GM12892 (cell line): Measurements from ENCODE around the gene RASSF4.

Source experiments
- DNase-seq: peaks from one replicate; pipeline ENCODE4 v3.0.0; 2011; ENCODE audit not compliant: insufficient read length
- FAIRE-seq: peaks from 2 replicates; lab custom pipeline; 2011; peaks lifted over from hg19 to GRCh38; lab: Jason Lieb, UNC
- POLR2A ChIP-seq: IDR thresholded peaks from 2 replicates; pipeline ENCODE4 v1.6.1; 2011; ENCODE audit warnings: low read depth, low read length, control low read depth
- POLR2AphosphoS5 ChIP-seq: IDR thresholded peaks from 2 replicates; pipeline ENCODE4 v1.6.1; 2011; ENCODE audit warnings: low read depth, low read length, control low read depth
- TAF1 ChIP-seq: IDR thresholded peaks from 2 replicates; pipeline ENCODE4 v1.6.1; 2011; ENCODE audit warnings: low read depth, mild to moderate bottlenecking, control low read depth, low read length, borderline replicate concordance

The RASSF4 gene

GRCh38 chr10:44961230-44961571, 1.6 kb downstream of the RASSF4 start:
- FAIRE-seq (peak; percentile 36), DNase-seq (no peak)
- TF ChIP-seq POLR2A (no peak), POLR2AphosphoS5 (no peak), TAF1 (no peak)

GRCh38 chr10:44961931-44962750, 2.5 kb downstream of the RASSF4 start:
- DNase-seq (no peak), FAIRE-seq (no peak)
- TF ChIP-seq TAF1 (no peak), POLR2AphosphoS5 (no peak), POLR2A (no peak)

- no peak for TF ChIP-seq TAF1
- TF ChIP-seq POLR2A: no peak
- TF ChIP-seq POLR2AphosphoS5: no peak
- no peak for DNase-seq
- peak; percentile 50 for FAIRE-seq
These were observed 3.5 kb downstream of the RASSF4 start for GRCh38 chr10:44962870-44963738.

DNA sequence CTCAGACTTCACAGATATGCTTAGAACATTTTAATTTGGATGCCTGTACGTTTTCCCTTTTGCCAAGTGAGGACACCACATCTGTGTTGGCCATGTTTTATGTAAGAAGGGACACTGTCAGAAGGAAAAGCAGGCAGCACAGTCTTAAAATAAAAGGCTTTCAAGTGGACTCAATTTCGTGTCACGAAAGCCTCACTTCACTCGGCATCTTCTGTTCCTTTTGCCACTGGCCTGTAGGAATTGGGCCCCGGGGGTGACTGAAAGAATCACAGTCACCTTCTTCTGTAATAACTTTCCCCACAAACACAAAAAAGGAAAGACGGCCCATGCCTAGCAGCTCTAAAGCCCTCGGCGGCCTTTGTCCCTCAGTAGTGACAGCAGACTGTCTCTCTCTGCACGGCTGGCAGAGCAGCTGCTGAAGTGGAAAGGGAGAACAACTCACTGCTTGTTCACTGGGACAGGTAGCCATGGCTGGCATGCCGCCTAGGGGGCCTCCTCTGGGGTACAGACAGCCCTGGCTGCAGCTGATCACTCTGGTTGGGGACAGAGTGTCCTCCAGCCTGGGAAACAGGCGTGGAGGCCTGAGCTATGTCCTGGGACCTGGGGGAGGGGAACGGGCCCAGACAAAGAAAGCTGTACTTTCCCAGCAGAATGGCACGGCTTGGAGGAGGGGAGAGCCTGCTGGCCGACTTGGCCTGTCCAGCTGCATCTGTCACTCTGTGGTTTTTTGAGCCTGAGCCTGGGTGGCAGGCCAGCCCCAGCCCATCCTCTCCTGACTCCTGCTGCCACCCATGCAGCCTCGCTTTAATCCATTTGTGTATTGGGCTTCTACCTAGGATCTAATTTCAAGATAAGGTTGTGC, 4.4 kb downstream of the RASSF4 start:
- FAIRE-seq: peak; percentile 90
- peak; percentile 28; the same call in 1 of the 2 replicates for TF ChIP-seq POLR2A
- no peak for TF ChIP-seq POLR2AphosphoS5
- DNase-seq: no peak

GRCh38 chr10:44965104-44965503, 5.5 kb downstream of the RASSF4 start:
- FAIRE-seq (no peak), DNase-seq (no peak)
- TF ChIP-seq POLR2AphosphoS5 (no peak), TAF1 (no peak), POLR2A (no peak)

GRCh38 chr10:44965651-44966097, 6.1 kb downstream of the RASSF4 start:
- DNase-seq: no peak
- no peak for FAIRE-seq
- no peak for TF ChIP-seq POLR2A
- TF ChIP-seq POLR2AphosphoS5: no peak

GRCh38 chr10:44966129-44966815, 6.7 kb downstream of the RASSF4 start:
- FAIRE-seq: peak; percentile 94
- TF ChIP-seq TAF1: no peak
- TF ChIP-seq POLR2AphosphoS5: no peak
- TF ChIP-seq POLR2A: no peak
- DNase-seq: no peak

DNA sequence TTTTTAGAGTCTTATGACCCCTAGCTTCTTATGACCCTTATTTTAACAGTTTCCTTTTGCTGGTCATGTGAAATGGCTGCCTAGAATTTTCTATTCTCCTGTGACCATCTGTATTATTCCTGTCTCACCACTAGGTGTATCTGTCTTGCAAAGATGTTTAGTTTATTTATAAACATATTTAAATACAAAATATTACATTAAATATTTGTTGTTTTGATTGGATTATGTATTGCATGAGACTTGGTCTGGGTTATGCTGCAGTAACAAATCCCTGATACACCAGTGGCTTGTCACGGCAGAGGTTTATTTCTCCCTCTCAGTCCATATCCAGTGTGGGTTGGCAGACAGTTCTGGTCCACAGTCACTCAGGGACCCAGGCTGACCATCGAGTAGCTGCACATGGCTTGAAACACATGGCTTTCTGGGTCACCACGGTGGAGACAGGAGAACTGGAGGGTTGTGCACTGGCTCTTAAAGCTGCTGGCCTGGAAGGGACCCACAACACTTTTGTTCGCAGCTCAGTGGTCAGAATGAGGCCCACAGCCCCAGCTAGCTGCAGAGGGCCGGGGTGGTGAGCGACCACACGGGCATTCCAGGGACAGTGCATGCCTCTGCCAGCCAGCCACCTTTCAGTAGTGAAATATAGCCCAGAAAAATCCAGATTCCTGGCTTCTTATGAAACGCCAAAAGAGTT, 7.4 kb downstream of the RASSF4 start:
- FAIRE-seq (no peak), DNase-seq (no peak)
- TF ChIP-seq POLR2AphosphoS5: no peak
- TF ChIP-seq TAF1: no peak
- no peak for TF ChIP-seq POLR2A

DNA sequence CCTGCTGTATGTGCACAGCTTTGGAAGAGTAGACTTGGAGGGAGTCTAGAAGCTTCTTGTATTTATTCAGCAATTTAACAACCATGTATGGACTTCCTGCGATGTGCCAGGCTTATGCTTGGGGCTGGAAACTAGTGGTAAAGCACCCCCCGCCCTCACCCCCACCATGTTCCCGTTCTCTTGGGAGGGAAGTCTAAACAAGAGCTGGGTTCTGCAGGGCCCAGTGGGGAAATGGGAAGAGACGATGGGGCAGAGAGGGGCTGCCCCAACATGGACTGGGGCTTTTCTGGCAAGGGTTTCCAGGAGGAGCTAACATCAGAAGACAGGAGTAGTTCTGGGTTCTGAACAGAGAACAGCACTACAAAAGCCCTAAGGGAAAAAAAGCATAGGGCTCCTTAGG, 8.0 kb downstream of the RASSF4 start:
- FAIRE-seq: no peak
- DNase-seq: no peak
- TF ChIP-seq POLR2AphosphoS5: no peak
- no peak for TF ChIP-seq TAF1
- TF ChIP-seq POLR2A: no peak

DNA sequence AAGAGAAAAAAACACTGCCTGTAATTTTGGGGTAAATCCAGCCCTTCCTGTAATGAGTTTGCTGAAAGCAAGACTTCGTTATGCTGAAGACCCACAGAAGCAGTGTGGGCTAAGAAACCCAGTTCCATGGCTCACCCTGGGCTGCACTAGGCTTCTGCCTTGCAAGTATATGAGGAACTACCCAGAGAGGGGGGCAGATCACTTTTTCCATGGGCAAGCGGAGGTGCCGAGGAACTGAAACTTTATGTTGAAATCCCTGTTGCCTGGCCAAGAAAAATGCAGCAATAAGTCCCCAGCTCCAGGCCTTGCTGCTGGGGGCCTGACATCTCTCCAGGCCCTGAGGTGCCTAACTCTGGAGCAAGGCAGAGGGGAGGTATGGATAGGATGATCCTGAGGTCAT, 8.5 kb downstream of the RASSF4 start:
- no peak for DNase-seq
- TF ChIP-seq TAF1 (no peak), POLR2AphosphoS5 (no peak), POLR2A (no peak)
- peak; percentile 89 for FAIRE-seq
